Loucy (cell line): ENCODE measurements around the gene TGFB3.

Experiments
- H2AFZ ChIP-seq: fragments of 200-600 bp; sonication (generic); 2 replicates; pipeline ENCODE4 v1.6.0; 2016; ENCODE audit warnings: antibody characterized with exemption, mild to moderate bottlenecking, low read length, moderate library complexity
- H3F3A ChIP-seq: fragments of 200-600 bp; 2 replicates; pipeline ENCODE4 v1.6.0; 2016; ENCODE audit warnings: antibody characterized with exemption, low read depth, mild to moderate bottlenecking
- H3K27me3 ChIP-seq: fragments of 200-600 bp; sonication (generic); 2 replicates; pipeline ENCODE4 v1.6.1; 2014; ENCODE audit warnings: low read length, mild to moderate bottlenecking; ENCODE audit not compliant: insufficient read depth, poor library complexity, severe bottlenecking
- H3K36me3 ChIP-seq: fragments of 200-600 bp; sonication (generic); 2 replicates; pipeline ENCODE4 v1.6.1; 2016; ENCODE audit warnings: low read length; ENCODE audit not compliant: insufficient read depth
- H3K4me1 ChIP-seq: fragments of 200-600 bp; sonication (generic); 2 replicates; pipeline ENCODE4 v1.5.1; 2014; ENCODE audit warnings: low read length, mild to moderate bottlenecking; ENCODE audit not compliant: insufficient read depth, poor library complexity, severe bottlenecking
- H3K4me2 ChIP-seq: fragments of 200-600 bp; sonication (generic); 2 replicates; pipeline ENCODE4 v1.6.0; 2014; ENCODE audit warnings: antibody characterized with exemption, low read length, low read depth, mild to moderate bottlenecking; ENCODE audit not compliant: poor library complexity, severe bottlenecking
- H3K4me3 ChIP-seq: fragments of 200-600 bp; sonication (generic); 2 replicates; pipeline ENCODE4 v1.5.1; 2014; ENCODE audit warnings: low read length, mild to moderate bottlenecking, mixed read lengths; ENCODE audit not compliant: poor library complexity, severe bottlenecking
- H3K79me2 ChIP-seq: fragments of 200-600 bp; sonication (generic); 2 replicates; pipeline ENCODE4 v1.6.1; 2014; ENCODE audit warnings: low read length; ENCODE audit not compliant: insufficient read depth
- H3K9ac ChIP-seq: fragments of 200-600 bp; sonication (generic); 2 replicates; pipeline ENCODE4 v1.6.0; 2014; ENCODE audit warnings: mild to moderate bottlenecking, low read depth, low read length, moderate library complexity; ENCODE audit not compliant: poor library complexity, severe bottlenecking
- H3K9me2 ChIP-seq: fragments of 200-600 bp; sonication (generic); replicated peaks from 2 replicates; pipeline ENCODE4 v1.6.1; 2016; ENCODE audit warnings: low read depth, low read length, mixed read lengths
- H3K9me3 ChIP-seq: fragments of 200-600 bp; sonication (generic); 2 replicates; pipeline ENCODE4 v1.6.1; 2014; ENCODE audit warnings: mild to moderate bottlenecking, antibody characterized with exemption, low read length, low read depth; ENCODE audit not compliant: insufficient read depth
- H4K20me1 ChIP-seq: fragments of 200-600 bp; sonication (generic); 2 replicates; pipeline ENCODE4 v1.6.0; 2014; ENCODE audit warnings: antibody characterized with exemption, low read length, mild to moderate bottlenecking; ENCODE audit not compliant: insufficient read depth, poor library complexity, severe bottlenecking
- CTCF ChIP-seq: fragments of 200-600 bp; sonication (generic); conservative IDR thresholded peaks from 2 replicates; pipeline ENCODE4 v1.5.1; 2014; ENCODE audit warnings: mild to moderate bottlenecking, antibody characterized with exemption, low read length
- EZH2phosphoT487 ChIP-seq: fragments of 200-600 bp; IDR thresholded peaks from 2 replicates; pipeline ENCODE4 v1.6.1; 2018; ENCODE audit warnings: antibody characterized with exemption, mild to moderate bottlenecking, moderate library complexity, borderline replicate concordance

Gene TGFB3

GRCh38 chr14:75976826-75977581 is 4.8 kb downstream of the TGFB3 start:
- TF ChIP-seq EZH2phosphoT487 = no peak
- TF ChIP-seq CTCF = no peak
- Histone ChIP-seq H2AFZ (no peak overlapping the region), H3K27me3 (no peaks in the 10 kb centered on the region), H3F3A (no peaks in the 10 kb centered on the region), H3K4me3 (no peak overlapping the region), H3K9ac (no peak overlapping the region), H4K20me1 (no peaks in the 10 kb centered on the region), H3K4me1 (peaks cover 7% of the 10 kb centered on the region), H3K36me3 (no peaks in the 10 kb centered on the region), H3K9me3 (no peaks in the 10 kb centered on the region), H3K79me2 (no peaks in the 10 kb centered on the region), H3K4me2 (no peak overlapping the region), H3K9me2 (no peaks in the 10 kb centered on the region)

GRCh38 chr14:75972801-75973421 is 8.9 kb downstream of the TGFB3 start:
- no peaks in the 10 kb centered on the region for H4K20me1 ChIP-seq
- no peaks in the 10 kb centered on the region for H3K4me1 ChIP-seq
- H3K9me2 ChIP-seq = no peaks in the 10 kb centered on the region
- H2AFZ ChIP-seq = no peak overlapping the region
- no peak overlapping the region for H3K9ac ChIP-seq
- no peaks in the 10 kb centered on the region for H3F3A ChIP-seq
- no peak overlapping the region for H3K4me3 ChIP-seq
- no peaks in the 10 kb centered on the region for H3K36me3 ChIP-seq
- no peaks in the 10 kb centered on the region for H3K9me3 ChIP-seq
- TF ChIP-seq EZH2phosphoT487 = no peak
- H3K79me2 ChIP-seq = no peaks in the 10 kb centered on the region
- H3K4me2 ChIP-seq = no peak overlapping the region
- no peaks in the 10 kb centered on the region for H3K27me3 ChIP-seq

GRCh38 chr14:75971509-75971908 is 10.3 kb downstream of the TGFB3 start:
- no peaks in the 10 kb centered on the region for H3K79me2 ChIP-seq
- no peaks in the 10 kb centered on the region for H3K36me3 ChIP-seq
- no peaks in the 10 kb centered on the region for H3K27me3 ChIP-seq
- no peak overlapping the region for H3K4me3 ChIP-seq
- H3F3A ChIP-seq = no peaks in the 10 kb centered on the region
- H3K9ac ChIP-seq = no peak overlapping the region
- TF ChIP-seq EZH2phosphoT487 (no peak), CTCF (no peak)
- H3K4me1 ChIP-seq = no peaks in the 10 kb centered on the region
- H3K4me2 ChIP-seq = no peak overlapping the region
- no peak overlapping the region for H2AFZ ChIP-seq
- H3K9me2 ChIP-seq = no peaks in the 10 kb centered on the region
- H4K20me1 ChIP-seq = no peaks in the 10 kb centered on the region
- no peaks in the 10 kb centered on the region for H3K9me3 ChIP-seq
